ENCODE measurements around the gene GRM7.

GRCh38 chr3:7194071-7194835, 333.3 kb downstream of the GRM7 start:
- TF ChIP-seq POLR2A (IDR thresholded peaks at IDR 0.05) (no peak), POLR2AphosphoS5 (IDR thresholded peaks at IDR 0.05) (no peak)
- TF ChIP-seq, protein P1, sequence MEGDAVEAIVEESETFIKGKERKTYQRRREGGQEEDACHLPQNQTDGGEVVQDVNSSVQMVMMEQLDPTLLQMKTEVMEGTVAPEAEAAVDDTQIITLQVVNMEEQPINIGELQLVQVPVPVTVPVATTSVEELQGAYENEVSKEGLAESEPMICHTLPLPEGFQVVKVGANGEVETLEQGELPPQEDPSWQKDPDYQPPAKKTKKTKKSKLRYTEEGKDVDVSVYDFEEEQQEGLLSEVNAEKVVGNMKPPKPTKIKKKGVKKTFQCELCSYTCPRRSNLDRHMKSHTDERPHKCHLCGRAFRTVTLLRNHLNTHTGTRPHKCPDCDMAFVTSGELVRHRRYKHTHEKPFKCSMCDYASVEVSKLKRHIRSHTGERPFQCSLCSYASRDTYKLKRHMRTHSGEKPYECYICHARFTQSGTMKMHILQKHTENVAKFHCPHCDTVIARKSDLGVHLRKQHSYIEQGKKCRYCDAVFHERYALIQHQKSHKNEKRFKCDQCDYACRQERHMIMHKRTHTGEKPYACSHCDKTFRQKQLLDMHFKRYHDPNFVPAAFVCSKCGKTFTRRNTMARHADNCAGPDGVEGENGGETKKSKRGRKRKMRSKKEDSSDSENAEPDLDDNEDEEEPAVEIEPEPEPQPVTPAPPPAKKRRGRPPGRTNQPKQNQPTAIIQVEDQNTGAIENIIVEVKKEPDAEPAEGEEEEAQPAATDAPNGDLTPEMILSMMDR (IDR thresholded peaks at IDR 0.05) = no peak
